ENCODE results near the gene LRRC4C. TPM values are rescaled to one million over a fixed set of nuclear protein-coding genes. Genes with fewer than 3 reads are reported as not detected.

The LRRC4C gene
- total RNA-seq, 1 experiment from 2014 or later: 0.72 TPM

GRCh38 chr11:41225856-41226633, 233.4 kb downstream of the LRRC4C start (continued):
- TF ChIP-seq ZNF425 (CRISPR knock-in tag; conservative IDR thresholded peaks at IDR 0.05) (no peak), OVOL2 (CRISPR knock-in tag; IDR thresholded peaks at IDR 0.05; ENCODE audit: borderline replicate concordance) (no peak), ZNF232 (CRISPR knock-in tag; IDR thresholded peaks at IDR 0.05) (no peak), RORB (CRISPR knock-in tag; IDR thresholded peaks at IDR 0.05) (no peak), ZNF423 (CRISPR knock-in tag; IDR thresholded peaks at IDR 0.05) (no peak), FOXP4 (CRISPR knock-in tag; IDR thresholded peaks at IDR 0.05) (no peak), ZSCAN18 (CRISPR knock-in tag; IDR thresholded peaks at IDR 0.05) (no peak), KAT7 (CRISPR knock-in tag; IDR thresholded peaks at IDR 0.05; ENCODE audit: borderline replicate concordance) (no peak), ZNF138 (CRISPR knock-in tag; conservative IDR thresholded peaks at IDR 0.05) (no peak), ZNF396 (CRISPR knock-in tag; IDR thresholded peaks at IDR 0.05; ENCODE audit: borderline replicate concordance) (no peak)

- H3K4me3 Mint-ChIP-seq: no peak overlapping the region
- H3K4me1 Mint-ChIP-seq: 0 out of 2 replicates have a peak, but pooled peaks cover 3% of the 10 kb centered on the region
- TF ChIP-seq AR (CRISPR knock-in tag; IDR thresholded peaks at IDR 0.05): no peak
- TF ChIP-seq SMAD3 (CRISPR knock-in tag; IDR thresholded peaks at IDR 0.05; ENCODE audit: borderline replicate concordance): no peak
- no peak for TF ChIP-seq TEAD1 (CRISPR knock-in tag; IDR thresholded peaks at IDR 0.05)
- ChIA-PET POLR2A (interaction anchor here (0.7 kb wide), 1 partner anchor 254 kb away, joined by 3 read pairs; no protein-coding TSS in a partner anchor), CTCF (interaction anchor here (1.6 kb wide), 1 partner anchor 21 kb away, joined by 4 read pairs; no protein-coding TSS in a partner anchor)
- H3K27me3 Mint-ChIP-seq (ENCODE audit: low read depth): no peaks in the 10 kb centered on the region
- DNase-seq (ENCODE audit: low spot score) (no peak), ATAC-seq (no peak)
- no peak overlapping the region for H3K27ac Mint-ChIP-seq
- peaks cover 14% of the 10 kb centered on the region; the same call in 1 of the 2 replicates for H3K9me3 Mint-ChIP-seq
- H3K36me3 Mint-ChIP-seq: no peaks in the 10 kb centered on the region
These were observed 237.2 kb downstream of the LRRC4C start for GRCh38 chr11:41222236-41222635.

- H3K4me1 Mint-ChIP-seq: peaks cover 16% of the 10 kb centered on the region
- ChIA-PET CTCF (interaction anchor here (0.7 to 1.4 kb wide), 2 partner anchors 225 to 1201 kb away, joined by 3 to 4 read pairs; no protein-coding TSS in a partner anchor), POLR2A (no interaction called here)
- 0 out of 2 replicates have a peak overlapping the region, but pooled peaks have one; percentile 69 for H3K27ac Mint-ChIP-seq
- no peaks in the 10 kb centered on the region for H3K27me3 Mint-ChIP-seq (ENCODE audit: low read depth)
- DNase-seq (ENCODE audit: low spot score): no peak
- H3K4me3 Mint-ChIP-seq: no peak overlapping the region
- peaks cover 17% of the 10 kb centered on the region for H3K9me3 Mint-ChIP-seq
- H3K36me3 Mint-ChIP-seq: peaks cover 14% of the 10 kb centered on the region; the same call in 1 of the 2 replicates
- peak; percentile 63 for ATAC-seq
- no peak for TF ChIP-seq ZNF416 (CRISPR knock-in tag; IDR thresholded peaks at IDR 0.05)
- no peak for TF ChIP-seq EMX1 (CRISPR knock-in tag; IDR thresholded peaks at IDR 0.05)
- TF ChIP-seq ETV6 (CRISPR knock-in tag; IDR thresholded peaks at IDR 0.05): no peak
These were observed 253.1 kb downstream of the LRRC4C start for GRCh38 chr11:41206388-41206787.
